ENCODE results near the gene VSTM1. TPM values are rescaled to one million over a fixed set of nuclear protein-coding genes. Genes with fewer than 3 reads are reported as not detected.

Gene VSTM1
- total RNA-seq, 4 donors from 2014 or later = not detected

DNA sequence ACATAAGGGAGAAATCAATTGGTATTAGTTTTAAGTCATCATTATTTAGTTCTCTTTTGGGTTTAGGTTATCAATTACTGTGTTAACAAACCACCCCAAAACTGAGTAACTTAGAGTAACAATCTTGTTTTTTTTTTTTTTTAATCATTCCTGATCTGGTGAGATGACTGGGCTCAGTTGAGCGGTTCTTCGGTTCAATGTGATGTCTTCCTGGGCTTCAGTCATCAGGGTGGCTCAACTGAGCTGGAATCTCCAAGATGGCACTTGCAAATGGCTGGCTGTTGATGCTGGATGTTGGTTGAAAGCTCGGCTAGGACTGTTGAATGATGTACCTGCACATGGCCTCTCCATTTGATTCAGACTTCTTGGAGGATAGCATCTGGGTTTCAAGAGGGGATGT, 20.7 kb upstream of the VSTM1 start:
- TF ChIP-seq CTCF (IDR thresholded peaks at IDR 0.05; ENCODE audit: low read depth) = no peak

DNA sequence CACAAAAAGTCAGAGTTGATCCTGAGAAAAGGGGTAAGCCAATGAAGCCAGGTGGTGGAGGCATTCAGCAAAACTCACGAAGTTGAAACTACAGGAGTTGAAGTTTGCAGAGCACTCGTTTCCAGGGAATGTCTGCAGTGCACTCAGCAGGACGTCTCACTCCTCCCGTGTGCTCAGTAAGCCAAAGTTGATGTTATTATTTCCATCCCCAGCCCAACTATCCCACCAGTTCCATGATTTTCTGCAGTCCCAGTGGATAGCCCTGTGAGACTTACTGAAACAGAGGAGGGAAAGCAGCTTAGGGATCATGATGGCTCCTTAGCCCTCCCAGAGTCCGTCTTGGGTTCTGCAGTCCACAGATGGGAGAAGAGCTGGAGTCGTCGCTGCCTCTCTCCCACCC, 17.3 kb upstream of the VSTM1 start, which contains the start of gene TARM1:
TSS of gene TARM1 (minus strand) at position 334 of the 400 bp plus-strand sequence. CDS start at position 309, 25 bp downstream.
- TF ChIP-seq CTCF (IDR thresholded peaks at IDR 0.05; ENCODE audit: low read depth) = no peak

DNA sequence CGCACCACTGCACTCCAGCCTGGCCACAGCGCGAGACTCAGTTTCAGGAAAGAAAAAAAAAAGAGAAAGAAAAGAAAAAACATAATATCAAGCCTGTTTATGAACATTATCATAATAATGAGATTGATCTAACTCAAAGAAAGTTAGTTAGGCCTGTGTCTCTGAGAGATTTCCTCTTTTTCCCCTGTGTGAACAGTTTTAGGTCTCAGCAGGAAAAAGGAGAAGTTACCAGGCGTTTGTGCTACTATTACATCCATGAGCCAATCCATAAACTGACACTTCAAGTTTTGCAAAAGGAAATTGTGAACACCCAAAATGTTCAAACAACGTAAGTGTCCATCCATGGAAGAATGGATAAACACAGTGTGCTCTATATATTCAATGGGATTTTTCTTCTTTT, 13.6 kb upstream of the VSTM1 start:
- no peak for TF ChIP-seq CTCF (IDR thresholded peaks at IDR 0.05; ENCODE audit: low read depth)

DNA sequence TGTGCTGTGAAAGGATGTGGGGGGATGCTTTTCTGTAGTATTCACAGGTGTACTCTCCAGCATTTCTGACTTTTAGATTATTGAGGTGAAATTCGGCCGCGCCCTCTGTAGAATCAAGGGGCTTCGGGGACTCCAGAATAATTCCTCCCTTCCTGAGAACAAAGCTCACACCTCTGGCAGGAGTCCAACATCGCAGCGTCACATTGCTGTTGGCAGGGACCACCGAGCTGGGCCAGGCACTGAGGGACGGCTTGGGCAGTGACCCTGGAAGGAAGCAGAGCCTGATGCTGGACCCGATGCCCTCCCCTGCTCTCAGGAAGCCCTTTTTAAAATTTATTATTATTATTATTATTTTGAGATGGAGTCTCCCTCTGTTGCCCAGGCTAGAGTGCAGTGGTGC, 11.2 kb upstream of the VSTM1 start:
- no peak for TF ChIP-seq CTCF (IDR thresholded peaks at IDR 0.05; ENCODE audit: low read depth)

GRCh38 chr19:54073829-54074228, 10.1 kb upstream of the VSTM1 start:
- TF ChIP-seq CTCF (IDR thresholded peaks at IDR 0.05; ENCODE audit: low read depth) = no peak

- no peak for TF ChIP-seq CTCF (IDR thresholded peaks at IDR 0.05; ENCODE audit: low read depth)
Measured at GRCh38 chr19:54069470-54069869, 5.8 kb upstream of the VSTM1 start.

GRCh38 chr19:54062643-54063042, 1.1 kb downstream of the VSTM1 start:
- no peak for TF ChIP-seq CTCF (IDR thresholded peaks at IDR 0.05; ENCODE audit: low read depth)
